ENCODE data around the gene DIRAS2. TPM values are rescaled to one million over a fixed set of nuclear protein-coding genes. Genes with fewer than 3 reads are reported as not detected.
A peak's percentile ranks its signal among the peaks of the same experiment; 100 is the strongest.

The DIRAS2 gene, protein sequence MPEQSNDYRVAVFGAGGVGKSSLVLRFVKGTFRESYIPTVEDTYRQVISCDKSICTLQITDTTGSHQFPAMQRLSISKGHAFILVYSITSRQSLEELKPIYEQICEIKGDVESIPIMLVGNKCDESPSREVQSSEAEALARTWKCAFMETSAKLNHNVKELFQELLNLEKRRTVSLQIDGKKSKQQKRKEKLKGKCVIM
- 0.01 TPM in 1 of 3 replicates, not detected in the others for polyA plus RNA-seq
- not detected for polyA plus RNA-seq (2011; ENCODE audit: low read depth)
- not detected in 2 replicates for polyA plus RNA-seq (2011; cell fraction: cytosol; rRNA removed)
- not detected in 2 replicates for polyA plus RNA-seq (2011; cell fraction: nucleus; rRNA removed)
- polyA plus RNA-seq (2012; ENCODE audit: low replicate concordance): not detected in 2 replicates
- not detected in 3 replicates for polyA minus RNA-seq
- polyA minus RNA-seq (2011; cell fraction: cytosol; rRNA and poly(A)+ RNA removed): not detected
- polyA minus RNA-seq (2011; cell fraction: nucleus; rRNA and poly(A)+ RNA removed): not detected in 2 replicates

DNA sequence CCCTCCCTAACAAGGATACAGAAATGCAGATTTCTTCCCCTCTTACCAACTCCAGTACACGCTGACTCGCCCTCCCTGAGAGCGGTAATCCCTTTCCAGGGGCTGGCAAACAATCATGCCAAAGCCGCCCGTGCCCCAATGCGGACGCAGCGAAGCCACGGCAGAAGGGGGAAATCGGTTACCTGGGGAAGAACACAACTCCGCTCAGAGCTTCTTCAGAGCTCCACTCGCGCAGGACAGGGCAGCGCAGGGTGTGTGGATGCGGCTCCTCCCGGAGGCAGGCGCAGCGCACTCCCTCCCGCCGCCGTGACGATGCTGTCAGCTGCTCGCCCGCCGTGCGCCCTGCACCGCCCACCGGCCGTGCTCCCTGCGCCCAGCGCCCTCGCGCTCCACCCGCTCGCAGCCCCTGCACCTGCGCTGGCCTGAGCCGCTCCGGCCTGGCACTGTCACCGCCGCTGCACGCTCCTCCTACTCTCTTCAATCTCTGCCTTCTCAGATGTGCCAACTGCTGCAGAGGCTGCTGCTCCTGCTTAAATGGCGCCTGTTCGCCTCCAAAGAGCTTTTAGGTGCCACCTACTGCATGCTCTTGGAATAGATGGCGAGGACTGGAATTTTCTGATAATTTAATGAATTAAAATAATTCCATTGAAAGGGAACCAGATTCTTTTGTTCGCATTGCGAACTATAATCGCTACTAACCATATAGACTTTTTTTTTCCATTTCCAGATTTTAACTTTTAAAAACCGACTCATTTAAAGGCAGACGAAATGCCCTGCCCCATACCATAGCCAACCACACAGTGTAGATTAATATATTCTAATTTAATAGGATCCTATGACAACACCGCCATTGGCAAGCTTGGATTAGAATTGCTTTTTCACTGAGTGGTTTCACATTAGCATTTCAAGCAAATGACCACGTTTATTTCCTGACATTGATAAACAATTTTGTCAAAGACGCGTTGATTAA lies at the start of gene DIRAS2:
TSS of gene DIRAS2 (minus strand) at position 255 of the 970 bp plus-strand sequence. CDS start 28,997 bp downstream, outside the sequence.
- no peaks in the 10 kb centered on the region for H3K9me1 ChIP-seq (ENCODE audit: control insufficient read depth, extremely low read depth, insufficient read depth, low read length)
- no peaks in the 10 kb centered on the region for H3K36me3 ChIP-seq (ENCODE audit: control insufficient read depth in 2 of 2, extremely low read depth in 1 of 2, insufficient read depth in 2 of 2, low read length in 2 of 2)
- no peaks in the 10 kb centered on the region for H3K9me3 ChIP-seq (ENCODE audit: control insufficient read depth, low read depth, low read length)
- DNase-seq (ENCODE audit: low read depth, low spot score) (no peak), FAIRE-seq (no peak)
- dilution Hi-C loops (cut with MboI; ENCODE audit: extremely low pct_ligation_motif_present, low sequenced_read_pairs): no loop called here
- no peaks in the 10 kb centered on the region for H4K20me1 ChIP-seq (ENCODE audit: control insufficient read depth, extremely low read depth, insufficient read depth, low read length)
- H3K27me3 ChIP-seq (ENCODE audit: control insufficient read depth, extremely low read depth, insufficient read depth, low read length): peaks cover 41% of the 10 kb centered on the region
- peak within 1 kb of the TSS; percentile 89 for H2AFZ ChIP-seq (ENCODE audit: control insufficient read depth, low read length)
- H3K9ac ChIP-seq (ENCODE audit: control insufficient read depth, extremely low read depth, insufficient read depth, low read length): no peak within 1 kb of the TSS
- H3K4me2 ChIP-seq (ENCODE audit: control insufficient read depth, extremely low read depth, insufficient read depth, low read depth, low read length): peak within 1 kb of the TSS; percentile 85
- H3K79me2 ChIP-seq (ENCODE audit: control insufficient read depth, insufficient read depth, low read length): no peaks in the 10 kb centered on the region
- TF ChIP-seq, protein P1, sequence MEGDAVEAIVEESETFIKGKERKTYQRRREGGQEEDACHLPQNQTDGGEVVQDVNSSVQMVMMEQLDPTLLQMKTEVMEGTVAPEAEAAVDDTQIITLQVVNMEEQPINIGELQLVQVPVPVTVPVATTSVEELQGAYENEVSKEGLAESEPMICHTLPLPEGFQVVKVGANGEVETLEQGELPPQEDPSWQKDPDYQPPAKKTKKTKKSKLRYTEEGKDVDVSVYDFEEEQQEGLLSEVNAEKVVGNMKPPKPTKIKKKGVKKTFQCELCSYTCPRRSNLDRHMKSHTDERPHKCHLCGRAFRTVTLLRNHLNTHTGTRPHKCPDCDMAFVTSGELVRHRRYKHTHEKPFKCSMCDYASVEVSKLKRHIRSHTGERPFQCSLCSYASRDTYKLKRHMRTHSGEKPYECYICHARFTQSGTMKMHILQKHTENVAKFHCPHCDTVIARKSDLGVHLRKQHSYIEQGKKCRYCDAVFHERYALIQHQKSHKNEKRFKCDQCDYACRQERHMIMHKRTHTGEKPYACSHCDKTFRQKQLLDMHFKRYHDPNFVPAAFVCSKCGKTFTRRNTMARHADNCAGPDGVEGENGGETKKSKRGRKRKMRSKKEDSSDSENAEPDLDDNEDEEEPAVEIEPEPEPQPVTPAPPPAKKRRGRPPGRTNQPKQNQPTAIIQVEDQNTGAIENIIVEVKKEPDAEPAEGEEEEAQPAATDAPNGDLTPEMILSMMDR (optimal IDR thresholded peaks at IDR 0.05 in 1 of 3, IDR thresholded peaks at IDR 0.05 in 1 of 3, conservative IDR thresholded peaks at IDR 0.05 in 1 of 3; ENCODE audit: extremely low read depth in 1 of 3, insufficient read depth in 2 of 3, low read length in 3 of 3): peak; percentile 44 to 46 (median 45)
- peak; percentile 82 for TF ChIP-seq EZH2 (IDR thresholded peaks at IDR 0.05; ENCODE audit: low read length)
- no peak within 1 kb of the TSS for H3K27ac ChIP-seq (ENCODE audit: control insufficient read depth, insufficient read depth, low read length)
- peaks cover 4% of the 10 kb centered on the region for H3K4me1 ChIP-seq (ENCODE audit: control insufficient read depth, extremely low read depth, insufficient read depth, low read length)
- peak within 1 kb of the TSS; percentile 42 to 65 (median 63) for H3K4me3 ChIP-seq (ENCODE audit: control insufficient read depth in 2 of 3, extremely low read depth in 1 of 3, insufficient read depth in 2 of 3, low read depth in 1 of 3, low read length in 3 of 3)

DNA sequence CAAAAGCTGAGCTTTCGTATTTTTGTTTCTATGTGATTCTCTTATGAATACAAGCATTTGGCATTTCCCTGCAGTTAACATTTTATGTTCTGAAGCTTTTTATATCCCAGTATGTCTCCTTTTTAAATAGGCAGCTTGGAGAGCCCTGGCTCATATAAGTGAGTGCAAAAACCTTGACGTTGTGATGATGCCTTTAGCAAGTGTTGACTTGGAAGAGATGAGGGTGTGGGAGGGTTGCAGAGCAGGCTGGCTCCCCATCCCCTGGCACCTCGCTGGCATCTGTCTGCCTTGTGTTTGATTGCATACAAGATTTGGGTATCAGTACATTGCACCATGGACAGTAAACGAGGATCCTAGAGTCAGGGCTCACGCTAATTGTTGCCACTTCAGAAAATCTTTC lies 42.1 kb upstream of the DIRAS2 start:
- no peak overlapping the region for H2AFZ ChIP-seq (ENCODE audit: control insufficient read depth, low read length)
- H3K4me3 ChIP-seq (ENCODE audit: control insufficient read depth in 2 of 3, extremely low read depth in 1 of 3, insufficient read depth in 2 of 3, low read depth in 1 of 3, low read length in 3 of 3): no peak overlapping the region
- FAIRE-seq (no peak), DNase-seq (ENCODE audit: low read depth, low spot score) (no peak)
- no peaks in the 10 kb centered on the region for H3K4me1 ChIP-seq (ENCODE audit: control insufficient read depth, extremely low read depth, insufficient read depth, low read length)
- H3K27me3 ChIP-seq (ENCODE audit: control insufficient read depth, extremely low read depth, insufficient read depth, low read length): no peaks in the 10 kb centered on the region
- no peaks in the 10 kb centered on the region for H3K9me1 ChIP-seq (ENCODE audit: control insufficient read depth, extremely low read depth, insufficient read depth, low read length)
- no peak overlapping the region for H3K4me2 ChIP-seq (ENCODE audit: control insufficient read depth, extremely low read depth, insufficient read depth, low read depth, low read length)
- no peaks in the 10 kb centered on the region for H3K79me2 ChIP-seq (ENCODE audit: control insufficient read depth, insufficient read depth, low read length)
- H3K9ac ChIP-seq (ENCODE audit: control insufficient read depth, extremely low read depth, insufficient read depth, low read length): no peak overlapping the region
- no peaks in the 10 kb centered on the region for H3K9me3 ChIP-seq (ENCODE audit: control insufficient read depth, low read depth, low read length)
- no peak for TF ChIP-seq EZH2 (IDR thresholded peaks at IDR 0.05; ENCODE audit: low read length)
- TF ChIP-seq, protein P1 (optimal IDR thresholded peaks at IDR 0.05 in 1 of 3, IDR thresholded peaks at IDR 0.05 in 1 of 3, conservative IDR thresholded peaks at IDR 0.05 in 1 of 3; ENCODE audit: extremely low read depth in 1 of 3, insufficient read depth in 2 of 3, low read length in 3 of 3): no peak
- H4K20me1 ChIP-seq (ENCODE audit: control insufficient read depth, extremely low read depth, insufficient read depth, low read length): no peaks in the 10 kb centered on the region
- H3K36me3 ChIP-seq (ENCODE audit: control insufficient read depth in 2 of 2, extremely low read depth in 1 of 2, insufficient read depth in 2 of 2, low read length in 2 of 2): no peaks in the 10 kb centered on the region
- dilution Hi-C loops (cut with MboI; ENCODE audit: extremely low pct_ligation_motif_present, low sequenced_read_pairs): no loop called here
- no peak overlapping the region for H3K27ac ChIP-seq (ENCODE audit: control insufficient read depth, insufficient read depth, low read length)

Measured in keratinocyte (primary cell).